Measurements from ENCODE around the gene MAT2B.

Gene MAT2B

DNA sequence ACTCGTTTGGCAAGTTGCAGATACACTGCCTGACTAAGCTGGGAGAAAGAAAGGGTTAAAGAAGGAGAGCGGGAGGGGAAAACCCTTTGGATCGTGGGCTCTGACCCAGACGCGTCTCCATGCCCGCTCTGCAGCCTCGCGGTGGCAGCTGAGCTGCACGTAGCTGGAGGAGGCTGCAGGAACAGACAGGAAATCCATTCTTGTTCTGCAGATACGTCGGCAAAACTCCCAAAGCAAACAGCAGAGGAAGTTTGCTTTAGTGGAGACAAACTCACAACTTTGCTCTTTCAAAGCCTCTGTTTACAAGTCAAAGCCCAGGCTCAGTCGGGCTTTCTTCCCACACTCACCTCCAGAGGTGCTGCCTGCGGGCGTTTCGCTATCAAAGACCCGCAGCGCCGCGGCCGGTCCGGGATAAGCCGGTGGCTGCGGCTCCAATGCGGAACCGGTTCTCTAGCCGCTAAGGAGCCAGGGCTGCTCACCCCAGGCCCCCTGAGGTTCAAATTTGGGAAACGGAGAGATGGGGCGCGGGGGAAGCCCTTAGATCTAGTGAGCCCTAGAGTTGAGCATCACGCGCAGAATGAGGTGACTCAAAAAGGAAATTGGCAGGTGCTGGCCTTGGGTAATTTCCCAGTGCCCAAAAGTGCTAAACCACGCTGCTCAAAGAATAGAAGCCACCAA, 60.7 kb downstream of the MAT2B start:
- peak overlapping the region in 1 of 2 donors; percentile 26 for H3K9ac ChIP-seq (ENCODE audit: low read depth in 1 of 2, low read length in 2 of 2)
- no peaks in the 10 kb centered on the region for H3K36me3 ChIP-seq (ENCODE audit: control insufficient read depth in 1 of 2, insufficient read depth in 2 of 2, low read length in 2 of 2)
- H3K4me1 ChIP-seq (ENCODE audit: control insufficient read depth in 1 of 2, insufficient read depth in 2 of 2, low read length in 2 of 2) = peaks cover 16 to 22% of the 10 kb centered on the region in 2 donors
- no peaks in the 10 kb centered on the region for H3K9me3 ChIP-seq (ENCODE audit: control insufficient read depth in 1 of 2, low read length in 2 of 2)
- H3K4me3 ChIP-seq (ENCODE audit: low read depth in 1 of 2, low read length in 2 of 2) = peak overlapping the region; percentile 60 to 73
- no peak overlapping the region for H3K27ac ChIP-seq (ENCODE audit: low read depth, low read length)
- peaks cover 4 to 16% of the 10 kb centered on the region in 2 donors for H3K27me3 ChIP-seq (ENCODE audit: control insufficient read depth in 1 of 2, insufficient read depth in 2 of 2, low read length in 2 of 2)

DNA sequence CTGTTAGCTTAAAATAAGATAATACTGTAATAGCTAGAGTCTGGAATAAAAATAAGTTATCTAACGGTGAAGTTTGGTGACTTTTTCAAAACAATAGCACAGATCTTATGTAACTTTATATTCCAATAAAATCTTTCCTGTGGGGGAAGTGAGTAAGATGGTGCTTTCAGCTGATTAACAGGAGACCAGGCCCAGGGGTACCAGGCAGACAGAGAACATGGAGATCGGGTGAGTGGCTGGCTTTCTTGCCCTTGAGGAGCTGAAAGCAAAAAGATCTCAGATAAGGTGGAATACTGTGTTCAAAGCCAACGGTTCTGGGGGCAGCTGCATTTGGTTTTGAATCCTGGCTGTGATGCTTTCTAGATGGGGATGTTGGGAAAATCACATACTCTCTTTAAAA, 61.3 kb downstream of the MAT2B start:
- Histone ChIP-seq H3K27me3 (ENCODE audit: control insufficient read depth in 1 of 2, insufficient read depth in 2 of 2, low read length in 2 of 2) (peaks cover 4 to 16% of the 10 kb centered on the region in 2 donors), H3K4me3 (ENCODE audit: low read depth in 1 of 2, low read length in 2 of 2) (no peak overlapping the region), H3K9ac (ENCODE audit: low read depth in 1 of 2, low read length in 2 of 2) (no peak overlapping the region), H3K4me1 (ENCODE audit: control insufficient read depth in 1 of 2, insufficient read depth in 2 of 2, low read length in 2 of 2) (peaks cover 16 to 22% of the 10 kb centered on the region in 2 donors), H3K9me3 (ENCODE audit: control insufficient read depth in 1 of 2, low read length in 2 of 2) (no peaks in the 10 kb centered on the region), H3K27ac (ENCODE audit: low read depth, low read length) (no peak overlapping the region), H3K36me3 (ENCODE audit: control insufficient read depth in 1 of 2, insufficient read depth in 2 of 2, low read length in 2 of 2) (no peaks in the 10 kb centered on the region)

DNA sequence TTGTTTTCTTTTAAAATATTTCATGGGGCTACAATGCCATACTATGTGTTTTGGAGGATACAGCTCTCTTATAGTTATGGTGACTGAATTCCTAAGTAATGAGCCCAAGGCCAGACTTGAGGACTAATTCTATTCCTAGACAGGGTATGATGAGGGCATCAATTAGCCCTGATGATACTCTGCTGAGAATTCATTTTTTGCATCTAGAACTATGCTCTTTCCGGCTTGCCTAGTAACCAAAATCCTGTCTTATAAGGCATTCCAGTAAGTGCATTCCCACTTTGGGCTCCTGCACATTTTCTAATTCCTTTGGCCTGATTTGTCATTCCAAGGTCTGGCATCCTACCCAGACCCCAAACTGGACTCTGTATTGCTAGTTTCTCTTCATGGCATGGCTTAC, 62.4 kb downstream of the MAT2B start:
- Histone ChIP-seq H3K27ac (ENCODE audit: low read depth, low read length) (no peak overlapping the region), H3K4me3 (ENCODE audit: low read depth in 1 of 2, low read length in 2 of 2) (no peak overlapping the region), H3K9ac (ENCODE audit: low read depth in 1 of 2, low read length in 2 of 2) (no peak overlapping the region), H3K36me3 (ENCODE audit: control insufficient read depth in 1 of 2, insufficient read depth in 2 of 2, low read length in 2 of 2) (no peaks in the 10 kb centered on the region), H3K27me3 (ENCODE audit: control insufficient read depth in 1 of 2, insufficient read depth in 2 of 2, low read length in 2 of 2) (peaks cover 4 to 16% of the 10 kb centered on the region in 2 donors), H3K9me3 (ENCODE audit: control insufficient read depth in 1 of 2, low read length in 2 of 2) (no peaks in the 10 kb centered on the region), H3K4me1 (ENCODE audit: control insufficient read depth in 1 of 2, insufficient read depth in 2 of 2, low read length in 2 of 2) (peaks cover 16 to 22% of the 10 kb centered on the region in 2 donors)
